B cell (primary cell): Measurements from ENCODE around the gene PITX3. TPM values are rescaled to one million over a fixed set of nuclear protein-coding genes. Genes with fewer than 3 reads are reported as not detected.

Source experiments
- ATAC-seq: fragments of 200-7000 bp; cut with Tn5 transposase; one replicate; pipeline ENCODE4 v1.10.0; 2021; ENCODE audit warnings: low read depth, mild to moderate bottlenecking, moderate number of reproducible peaks, moderate library complexity
- CTCF ChIA-PET: fragments of 350-600 bp; sonication (Branson Sonifier 250); formaldehyde crosslinking; loops from one replicate; lab custom pipeline; 2021; ENCODE audit warnings: antibody characterized with exemption, inconsistent platforms; lab: Charles Lee
- POLR2A ChIA-PET: fragments of 350-600 bp; sonication (Branson Sonifier 250); formaldehyde crosslinking; loops from one replicate; lab custom pipeline; 2021; ENCODE audit warnings: antibody characterized with exemption; lab: Charles Lee
- DNase-seq: peaks from one replicate; pipeline ENCODE4 v3.0.0; 2013
- H2AFZ ChIP-seq: 2 replicates; pipeline ENCODE4 v1.6.1; 2012; ENCODE audit warnings: mild to moderate bottlenecking, low read depth, low read length; ENCODE audit not compliant: insufficient read depth, poor library complexity, severe bottlenecking
- H3K27ac ChIP-seq, 2 donors: 1 replicate in 1 of 2; 2 replicates in 1 of 2; pipeline ENCODE4 v1.5.1; 2012 to 2013; ENCODE audit warnings: low read length in 2 of 2, mild to moderate bottlenecking in 2 of 2, moderate library complexity in 1 of 2
- H3K27me3 ChIP-seq, 4 experiments: fragments of 200-600 bp in 1 of 4; sonication (generic) in 1 of 4; replicated peaks in 1 of 4; 1 replicate in 2 of 4; 2 replicates in 2 of 4; pipeline versions ENCODE4 v1.6.1 to v1.7.0; 2013 to 2016; ENCODE audit warnings: low read length in 3 of 4, mild to moderate bottlenecking in 2 of 4, mixed read lengths in 1 of 4, moderate library complexity in 1 of 4; ENCODE audit not compliant: insufficient read depth in 4 of 4, control insufficient read depth in 3 of 4; ENCODE audit errors: control extremely low read depth in 1 of 4
- H3K36me3 ChIP-seq, 2 experiments: replicated peaks in 1 of 2; 1 replicate in 1 of 2; 2 replicates in 1 of 2; pipeline versions ENCODE4 v1.6.1 to v1.7.1; 2013; ENCODE audit warnings: low read length in 1 of 2; ENCODE audit not compliant: insufficient read depth in 2 of 2, control insufficient read depth in 1 of 2; ENCODE audit errors: control extremely low read depth in 1 of 2, extremely low read depth in 1 of 2
- H3K4me1 ChIP-seq, 2 donors: fragments of 200-600 bp in 1 of 2; sonication (generic) in 1 of 2; 1 replicate in 1 of 2; 2 replicates in 1 of 2; pipeline versions ENCODE4 v1.5.1 to v1.6.1; 2013 to 2017; ENCODE audit warnings: low read length in 2 of 2; ENCODE audit not compliant: control insufficient read depth in 2 of 2, insufficient read depth in 2 of 2
- H3K4me2 ChIP-seq: replicated peaks from 2 replicates; pipeline ENCODE3; 2012; ENCODE audit warnings: mild to moderate bottlenecking, low read depth, low read length; ENCODE audit not compliant: poor library complexity, severe bottlenecking
- H3K4me3 ChIP-seq, 5 experiments: fragments of 200-600 bp in 1 of 5; sonication (generic) in 1 of 5; 1 replicate in 3 of 5; 2 replicates in 2 of 5; pipeline versions ENCODE4 v1.5.1 to v1.7.0; 2011 to 2016; ENCODE audit warnings: low read length in 4 of 5, mild to moderate bottlenecking in 4 of 5, low read depth in 2 of 5, control low read depth in 1 of 5, moderate library complexity in 1 of 5; ENCODE audit not compliant: insufficient read depth in 1 of 5; ENCODE audit errors: control extremely low read depth in 1 of 5, extremely low read depth in 1 of 5
- H3K79me2 ChIP-seq: fragments of 200-600 bp; sonication (generic); one replicate; pipeline ENCODE4 v1.6.0; 2016; ENCODE audit warnings: low read length; ENCODE audit not compliant: control insufficient read depth, insufficient read depth
- H3K9ac ChIP-seq: fragments of 200-600 bp; sonication (generic); 2 replicates; pipeline ENCODE4 v1.6.1; 2017; ENCODE audit warnings: mild to moderate bottlenecking, low read length, moderate library complexity
- H3K9me3 ChIP-seq, 3 donors: one replicate each; pipeline versions ENCODE4 v1.6.1 to v1.7.1; 2013; ENCODE audit warnings: low read length in 2 of 3; ENCODE audit not compliant: control insufficient read depth in 2 of 3, insufficient read depth in 1 of 3; ENCODE audit errors: control extremely low read depth in 1 of 3
- H4K20me1 ChIP-seq: 2 replicates; pipeline ENCODE4 v1.6.0; 2012; ENCODE audit warnings: mild to moderate bottlenecking, low read length; ENCODE audit not compliant: insufficient read depth, control insufficient read depth, poor library complexity, severe bottlenecking
- H3K27ac Mint-ChIP-seq: one replicate; pipeline ENCODE4 v1.8.0; 2021; ENCODE audit warnings: mixed read lengths
- H3K27me3 Mint-ChIP-seq: one replicate; pipeline ENCODE4 v1.8.0; 2021; ENCODE audit warnings: mixed read lengths
- H3K4me1 Mint-ChIP-seq: one replicate; pipeline ENCODE4 v1.8.0; 2021; ENCODE audit warnings: mixed read lengths
- H3K4me3 Mint-ChIP-seq: one replicate; pipeline ENCODE4 v1.8.0; 2021; ENCODE audit warnings: mixed read lengths
- H3K9me3 Mint-ChIP-seq: one replicate; pipeline ENCODE4 v1.8.0; 2022; ENCODE audit warnings: mixed read lengths; ENCODE audit not compliant: insufficient read depth
- CTCF ChIP-seq: fragments of 200-600 bp; IDR thresholded peaks from one replicate; pipeline ENCODE4 v1.8.0; 2022; ENCODE audit warnings: antibody characterized with exemption, mild to moderate bottlenecking
- EZH2 ChIP-seq: IDR thresholded peaks from 2 replicates; pipeline ENCODE4 v1.6.1; 2012; ENCODE audit warnings: borderline replicate concordance, low read depth, mild to moderate bottlenecking, moderate library complexity, low read length; ENCODE audit not compliant: insufficient read depth, poor library complexity, severe bottlenecking
- WGBS: methylation state at CpG from one replicate; pipeline ENCODE4 v1.1.5; 2013; ENCODE audit warnings: missing lambda C conversion rate; ENCODE audit not compliant: insufficient coverage; 5-methylcytosine and 5-hydroxymethylcytosine counted together
- intact Hi-C: fragments of 100-400 bp; cut with micrococcal nuclease; formaldehyde crosslinking; loops from one replicate; pipeline ENCODE4 v1.10.0; 2022
- polyA plus RNA-seq: library from polyadenylated mRNA; depleted of rRNA; stranded (reverse); fragments of >200 nt; gene quantifications from 2 replicates; pipeline ENCODE4 v1.2.3, GENCODE V29; 2012
- total RNA-seq, 2 donors: library from RNA; stranded (reverse); fragments of 120-200 nt in 1 of 2; gene quantifications; 1 replicate in 1 of 2; 2 replicates in 1 of 2; pipeline versions ENCODE4 v1.2.3 to v1.2.4, GENCODE V29; 2013 to 2022

Gene PITX3
- total and polyA plus RNA-seq, 2 donors (not counting 1 experiment from before 2014, with no cell fraction given): not detected

GRCh38 chr10:102289356-102289755, 48.0 kb upstream of the PITX3 start:
- WGBS: 71% methylated on average over 1 of the region's 2 CpGs
- Mint-ChIP-seq H3K4me1 (peaks cover 5% of the 10 kb centered on the region), H3K27me3 (no peaks in the 10 kb centered on the region), H3K9me3 (no peaks in the 10 kb centered on the region), H3K27ac (no peak overlapping the region), H3K4me3 (no peak overlapping the region)
- DNase-seq: no peak
- no peak overlapping the region for H2AFZ ChIP-seq
- H3K4me3 ChIP-seq: no peak overlapping the region
- H3K9me3 ChIP-seq: no peaks in the 10 kb centered on the region
- ATAC-seq: no peak
- H3K9ac ChIP-seq: no peak overlapping the region
- peaks cover 52% of the 10 kb centered on the region for H3K79me2 ChIP-seq
- ChIA-PET CTCF (no interaction called here), POLR2A (no interaction called here)
- no peak for TF ChIP-seq EZH2
- TF ChIP-seq CTCF: no peak
- H3K4me1 ChIP-seq: no peaks in the 10 kb centered on the region
- peaks cover 2 to 3% of the 10 kb centered on the region in 2 experiments for H3K36me3 ChIP-seq
- intact Hi-C loops: no loop called here
- no peaks in the 10 kb centered on the region for H3K27me3 ChIP-seq
- peaks cover 33% of the 10 kb centered on the region for H4K20me1 ChIP-seq
- no peak overlapping the region for H3K27ac ChIP-seq
- H3K4me2 ChIP-seq: no peak overlapping the region

DNA sequence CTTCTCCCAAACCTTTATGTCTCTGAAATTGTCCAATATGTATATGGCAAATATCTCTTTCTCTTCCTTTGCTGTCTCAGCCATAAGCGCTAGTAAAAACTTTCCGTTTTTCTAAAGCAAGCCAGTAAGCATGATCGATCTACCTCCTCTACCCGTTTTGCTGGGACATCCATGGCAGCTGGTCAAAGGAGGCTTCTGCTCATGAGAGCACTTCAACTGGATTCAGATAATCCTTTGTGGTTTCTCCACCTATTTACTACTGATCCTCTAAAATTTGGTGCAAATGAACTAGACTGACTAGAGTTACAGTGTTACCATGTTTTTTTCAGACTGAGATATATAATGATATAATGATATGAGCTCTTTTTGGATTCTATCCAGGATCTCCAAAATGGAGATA, 46.7 kb upstream of the PITX3 start:
- intact Hi-C loops: no loop called here
- ChIA-PET CTCF (interaction anchor here (1.0 kb wide), 1 partner anchor 58 kb away, joined by 3 read pairs; no protein-coding TSS in a partner anchor), POLR2A (no interaction called here)
- Mint-ChIP-seq H3K9me3 (no peaks in the 10 kb centered on the region), H3K27me3 (no peaks in the 10 kb centered on the region), H3K4me1 (peaks cover 10% of the 10 kb centered on the region), H3K27ac (no peak overlapping the region), H3K4me3 (no peak overlapping the region)
- WGBS: 88% methylated on average over 4 of the region's 4 CpGs
- Histone ChIP-seq H3K27ac (no peak overlapping the region), H4K20me1 (peaks cover 46% of the 10 kb centered on the region), H3K27me3 (no peaks in the 10 kb centered on the region), H3K4me3 (no peak overlapping the region), H3K4me2 (no peak overlapping the region), H2AFZ (no peak overlapping the region), H3K36me3 (peaks cover 2 to 3% of the 10 kb centered on the region in 2 experiments), H3K4me1 (no peaks in the 10 kb centered on the region), H3K79me2 (peaks cover 63% of the 10 kb centered on the region), H3K9ac (no peak overlapping the region), H3K9me3 (no peaks in the 10 kb centered on the region)
- TF ChIP-seq EZH2 (no peak), CTCF (no peak)
- no peak for ATAC-seq
- no peak for DNase-seq
